HK-2 (cell line): ENCODE results near the gene CHURC1.

Source experiments
- DNase-seq: peaks from one replicate; pipeline ENCODE4 v3.0.0-alpha.2; 2018; ENCODE audit not compliant: unreplicated experiment

Gene CHURC1

GRCh38 chr14:64956697-64957406 lies 42.6 kb downstream of the CHURC1 start:
- no peak for DNase-seq

- no peak for DNase-seq
These were observed 43.9 kb downstream of the CHURC1 start for GRCh38 chr14:64958201-64958600.

GRCh38 chr14:64958743-64959142 lies 44.5 kb downstream of the CHURC1 start:
- no peak for DNase-seq

- no peak for DNase-seq
These were observed 46.6 kb downstream of the CHURC1 start for GRCh38 chr14:64960762-64961276.

- no peak for DNase-seq
These were observed 49.4 kb downstream of the CHURC1 start for GRCh38 chr14:64963611-64964010.

- no peak for DNase-seq
These were observed 51.2 kb downstream of the CHURC1 start for GRCh38 chr14:64965356-64966000.

- no peak for DNase-seq
These were observed 52.7 kb downstream of the CHURC1 start for GRCh38 chr14:64966976-64967375.

GRCh38 chr14:64968167-64968566 lies 53.9 kb downstream of the CHURC1 start:
- DNase-seq: no peak

- no peak for DNase-seq
These were observed 54.4 kb downstream of the CHURC1 start for GRCh38 chr14:64968651-64969050.

GRCh38 chr14:64970041-64970440 lies 55.8 kb downstream of the CHURC1 start:
- DNase-seq: no peak

GRCh38 chr14:64970776-64971477 lies 56.7 kb downstream of the CHURC1 start:
- no peak for DNase-seq

GRCh38 chr14:64971491-64971942 lies 57.3 kb downstream of the CHURC1 start:
- no peak for DNase-seq

GRCh38 chr14:64971943-64972791 lies 57.9 kb downstream of the CHURC1 start, which contains the start of gene RAB15:
Gene RAB15 (minus strand): TSS chr14:64972336. CDS start chr14:64972076, 260 bp downstream.
- DNase-seq: peak; percentile 30

GRCh38 chr14:64973026-64973442 lies 58.8 kb downstream of the CHURC1 start:
- DNase-seq: no peak

GRCh38 chr14:64973826-64974225 lies 59.6 kb downstream of the CHURC1 start:
- DNase-seq: no peak

- no peak for DNase-seq
These were observed 60.3 kb downstream of the CHURC1 start for GRCh38 chr14:64974563-64974962.

GRCh38 chr14:64979336-64980074 lies 65.2 kb downstream of the CHURC1 start:
- DNase-seq: no peak

- DNase-seq: no peak
These were observed 69.4 kb downstream of the CHURC1 start for GRCh38 chr14:64983439-64984310.
